HUDEP-2 (cell line): ENCODE measurements around the gene UBN1.
"Not testable (repeated sequence)": the region's sequence is repeated elsewhere in the genome, so short reads cannot be mapped to it uniquely, and the experiment has no call there.

Source experiments
- DNase-seq, 76 experiments: peaks; one replicate each; lab custom pipeline; 2025; ENCODE audit not compliant: unreplicated experiment in 76 of 76; lab: John Stamatoyannopoulos, UW

The UBN1 gene

GRCh38 chr16:4925293-4925607 is 78.0 kb downstream of the UBN1 start:
- no peak for DNase-seq

DNA sequence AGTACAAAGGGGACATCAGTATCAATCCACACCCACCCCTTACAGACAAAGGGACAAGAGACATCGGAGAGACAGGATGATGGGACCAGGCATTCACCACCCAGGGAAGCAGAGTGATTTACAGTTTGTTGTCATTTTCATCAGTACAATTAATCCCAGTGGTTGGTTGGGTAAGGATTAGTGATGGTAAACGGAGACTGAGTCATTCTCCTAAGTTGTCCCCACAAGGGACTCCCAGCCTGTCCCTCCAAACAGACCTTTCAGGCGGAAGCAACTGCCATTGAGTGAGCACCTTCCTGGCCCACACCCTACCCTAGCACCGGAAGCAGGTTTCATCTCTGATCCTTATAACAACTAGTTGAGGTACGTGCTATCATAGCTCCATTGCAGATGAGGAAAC is 78.5 kb downstream of the UBN1 start:
- DNase-seq, result no peak

DNA sequence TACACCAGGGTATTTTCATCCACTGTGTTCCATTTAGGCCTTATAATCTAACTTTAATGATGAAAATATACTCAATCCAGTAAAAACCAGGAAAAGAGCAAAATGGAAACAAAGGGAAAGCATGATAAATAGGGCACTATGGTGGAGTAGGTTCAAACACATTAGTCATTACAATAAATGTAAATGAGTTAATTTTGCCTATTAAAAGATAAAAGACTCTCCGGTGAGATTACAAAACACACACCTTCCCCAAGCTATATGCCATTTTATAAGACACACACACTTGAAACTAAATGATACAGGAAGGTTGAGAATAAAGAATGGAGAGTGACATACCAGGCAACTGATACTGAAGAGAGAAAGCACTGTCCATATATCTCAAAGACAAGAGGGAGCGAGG is 79.6 kb downstream of the UBN1 start:
- no peak for DNase-seq

DNA sequence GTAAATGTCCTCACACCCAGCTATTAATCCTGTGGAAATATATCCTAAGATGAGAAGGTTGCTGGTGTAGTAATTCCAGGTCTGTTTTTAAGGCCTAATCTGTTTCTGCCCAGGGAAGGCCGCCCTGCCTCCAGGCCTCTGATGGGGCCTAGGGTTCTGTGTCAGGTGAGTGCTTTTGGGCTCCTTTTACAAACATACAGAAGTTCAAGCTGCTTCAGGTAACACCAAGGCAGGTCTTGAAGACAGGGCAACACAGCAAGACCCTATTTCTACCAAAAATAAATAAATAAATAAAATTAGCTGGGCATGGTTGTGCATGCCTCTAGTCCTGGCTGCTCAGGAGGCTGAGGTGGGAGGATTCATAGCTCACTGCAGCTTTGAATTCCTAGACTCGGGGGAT is 80.4 kb downstream of the UBN1 start:
- DNase-seq, result no peak

GRCh38 chr16:4928227-4928626 is 80.9 kb downstream of the UBN1 start:
- peak in 9 of 76 experiments; percentile 7 to 36 (median 15) for DNase-seq

DNA sequence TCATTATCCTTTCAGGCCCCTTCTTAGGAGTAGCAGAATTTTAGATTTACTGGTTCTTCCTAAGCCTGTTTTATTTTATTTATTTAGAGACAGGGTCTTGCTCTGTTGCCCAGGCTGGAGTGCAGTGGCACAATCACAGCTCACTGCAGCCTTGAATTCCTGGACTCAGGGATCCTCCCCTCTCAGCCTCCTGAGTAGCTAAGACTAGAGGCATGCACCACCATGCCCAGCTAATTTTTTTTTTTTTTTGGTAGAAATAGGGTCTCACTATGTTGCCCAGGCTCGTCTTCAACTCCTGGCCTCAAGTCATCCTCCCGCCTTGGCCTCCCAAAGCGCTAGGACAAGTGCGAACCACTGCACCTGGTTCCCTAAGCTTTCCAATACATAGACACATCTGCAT is 82.3 kb downstream of the UBN1 start:
- not testable (repeated sequence) for DNase-seq

DNA sequence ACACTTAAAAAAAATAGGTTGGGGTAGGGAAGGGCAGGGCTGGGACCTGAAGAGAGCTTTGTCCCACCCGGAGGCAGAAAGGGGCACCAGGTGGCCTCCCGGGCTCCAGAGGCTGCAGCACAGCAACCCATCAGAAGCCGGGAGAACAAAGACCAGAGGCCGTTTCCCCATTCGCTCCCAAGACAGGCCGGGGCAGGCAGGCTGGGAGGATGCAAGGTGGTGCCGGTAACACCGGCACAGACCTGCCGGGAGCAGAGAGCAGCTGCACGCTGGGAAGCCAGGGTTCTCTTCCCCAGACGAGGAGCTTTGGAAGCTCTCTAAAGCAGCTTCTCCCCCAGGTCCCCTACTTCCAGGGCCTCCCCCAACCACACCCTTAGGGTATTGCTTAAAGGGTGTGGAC is 84.1 kb downstream of the UBN1 start:
- DNase-seq, result no peak
